KMS-11 (cell line): ENCODE measurements around the gene CDCP2.

Experiments used
- H2AFZ ChIP-seq: fragments of 200-600 bp; sonication (generic); 2 replicates; pipeline ENCODE4 v1.6.1; 2016; ENCODE audit warnings: antibody characterized with exemption, mixed run types, low read depth
- H3K27ac ChIP-seq: fragments of 200-600 bp; sonication (generic); 2 replicates; pipeline ENCODE4 v1.6.1; 2016; ENCODE audit warnings: mild to moderate bottlenecking, mixed run types
- H3K27me3 ChIP-seq: fragments of 200-600 bp; sonication (generic); 2 replicates; pipeline ENCODE4 v1.6.1; 2017; ENCODE audit warnings: mild to moderate bottlenecking, low read depth, mixed run types, moderate library complexity; ENCODE audit not compliant: insufficient read depth
- H3K36me3 ChIP-seq: fragments of 200-600 bp; sonication (generic); 2 replicates; pipeline ENCODE4 v1.6.1; 2017; ENCODE audit warnings: mild to moderate bottlenecking, mixed run types; ENCODE audit not compliant: insufficient read depth
- H3K4me1 ChIP-seq: fragments of 200-600 bp; sonication (generic); 2 replicates; pipeline ENCODE4 v1.6.1; 2016; ENCODE audit warnings: mild to moderate bottlenecking, low read depth, mixed run types; ENCODE audit not compliant: poor library complexity, severe bottlenecking
- H3K4me2 ChIP-seq: fragments of 200-600 bp; sonication (generic); 2 replicates; pipeline ENCODE4 v1.7.0; 2016; ENCODE audit warnings: mild to moderate bottlenecking, mixed run types
- H3K4me3 ChIP-seq: fragments of 200-600 bp; sonication (generic); IDR thresholded peaks from 2 replicates; pipeline ENCODE4 v1.6.1; 2017; ENCODE audit warnings: low read depth, low read length, mixed read lengths; ENCODE audit not compliant: insufficient read depth
- H3K79me2 ChIP-seq: fragments of 200-600 bp; sonication (generic); 2 replicates; pipeline ENCODE4 v1.6.1; 2016; ENCODE audit warnings: low read depth, mixed run types; ENCODE audit not compliant: insufficient read depth
- H3K9ac ChIP-seq: fragments of 200-600 bp; sonication (generic); 2 replicates; pipeline ENCODE4 v1.6.1; 2016; ENCODE audit warnings: mild to moderate bottlenecking, mixed run types
- H4K20me1 ChIP-seq: fragments of 200-600 bp; sonication (generic); 2 replicates; pipeline ENCODE4 v1.6.1; 2016; ENCODE audit warnings: mild to moderate bottlenecking, mixed run types; ENCODE audit not compliant: insufficient read depth
- TF ChIP-seq, protein P1 (sequence below): fragments of 200-600 bp; sonication (generic); conservative IDR thresholded peaks from 2 replicates; pipeline ENCODE4 v1.6.1; 2017; ENCODE audit warnings: low read depth, mild to moderate bottlenecking, antibody characterized with exemption, low read length, moderate library complexity, mixed read lengths

CDCP2 gene

DNA sequence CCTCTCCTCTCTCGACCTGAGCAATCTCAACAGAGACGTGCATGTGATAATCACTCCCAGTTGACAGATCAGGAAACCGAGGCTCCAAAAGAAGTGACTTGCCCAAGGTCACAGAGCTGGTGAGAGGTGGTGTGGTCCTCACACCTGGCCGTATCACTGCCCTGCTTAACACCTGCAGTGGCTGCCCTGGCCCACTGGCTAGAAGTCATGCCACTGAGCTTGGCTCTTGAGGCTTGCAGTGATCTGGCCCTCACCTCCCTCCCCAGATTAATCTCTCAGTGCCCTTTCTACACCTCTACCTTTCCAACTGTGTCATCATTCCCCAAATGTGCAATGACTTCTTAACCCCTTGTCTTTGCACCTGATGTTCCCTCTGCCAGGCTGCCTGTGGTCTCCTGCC lies 38.8 kb downstream of the CDCP2 start:
- Histone ChIP-seq H3K9ac (no peak overlapping the region), H4K20me1 (no peaks in the 10 kb centered on the region), H3K27me3 (no peaks in the 10 kb centered on the region), H3K79me2 (no peaks in the 10 kb centered on the region), H3K4me1 (no peaks in the 10 kb centered on the region), H3K27ac (no peak overlapping the region), H2AFZ (no peak overlapping the region), H3K4me3 (no peak overlapping the region), H3K4me2 (no peak overlapping the region), H3K36me3 (no peaks in the 10 kb centered on the region)
- TF ChIP-seq, protein P1, sequence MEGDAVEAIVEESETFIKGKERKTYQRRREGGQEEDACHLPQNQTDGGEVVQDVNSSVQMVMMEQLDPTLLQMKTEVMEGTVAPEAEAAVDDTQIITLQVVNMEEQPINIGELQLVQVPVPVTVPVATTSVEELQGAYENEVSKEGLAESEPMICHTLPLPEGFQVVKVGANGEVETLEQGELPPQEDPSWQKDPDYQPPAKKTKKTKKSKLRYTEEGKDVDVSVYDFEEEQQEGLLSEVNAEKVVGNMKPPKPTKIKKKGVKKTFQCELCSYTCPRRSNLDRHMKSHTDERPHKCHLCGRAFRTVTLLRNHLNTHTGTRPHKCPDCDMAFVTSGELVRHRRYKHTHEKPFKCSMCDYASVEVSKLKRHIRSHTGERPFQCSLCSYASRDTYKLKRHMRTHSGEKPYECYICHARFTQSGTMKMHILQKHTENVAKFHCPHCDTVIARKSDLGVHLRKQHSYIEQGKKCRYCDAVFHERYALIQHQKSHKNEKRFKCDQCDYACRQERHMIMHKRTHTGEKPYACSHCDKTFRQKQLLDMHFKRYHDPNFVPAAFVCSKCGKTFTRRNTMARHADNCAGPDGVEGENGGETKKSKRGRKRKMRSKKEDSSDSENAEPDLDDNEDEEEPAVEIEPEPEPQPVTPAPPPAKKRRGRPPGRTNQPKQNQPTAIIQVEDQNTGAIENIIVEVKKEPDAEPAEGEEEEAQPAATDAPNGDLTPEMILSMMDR: no peak

DNA sequence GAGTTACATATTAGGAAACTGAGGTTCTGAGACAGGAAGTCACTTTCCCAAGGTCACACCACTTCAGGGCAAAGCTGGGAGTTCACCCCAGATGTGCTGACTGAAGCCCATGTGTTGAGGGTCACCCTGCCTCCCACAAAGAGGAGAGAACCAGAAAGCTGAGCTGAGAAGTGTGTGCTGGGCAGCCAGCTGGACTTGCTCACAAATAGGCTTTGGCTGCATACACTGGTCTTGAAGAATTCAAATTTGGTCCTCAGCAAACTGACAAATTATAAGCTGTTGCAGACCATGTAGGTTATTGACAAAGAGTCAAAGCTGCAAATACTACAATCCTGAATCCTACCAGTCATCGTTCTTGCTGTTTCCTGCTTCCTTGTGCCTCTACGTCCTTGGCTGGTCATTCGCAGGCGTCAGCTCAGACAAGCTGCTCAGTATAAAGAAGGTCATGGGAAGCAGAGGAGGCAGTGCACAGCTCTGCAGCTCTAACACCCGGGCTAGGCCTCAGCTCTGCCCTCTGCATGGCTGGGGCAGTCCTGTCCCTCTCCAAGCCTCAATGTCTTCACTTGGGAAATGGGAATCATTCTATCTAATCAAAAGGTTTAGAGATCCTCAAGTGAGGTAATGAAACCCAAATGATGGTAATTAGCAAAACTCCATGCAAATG lies 40.0 kb downstream of the CDCP2 start:
- no peaks in the 10 kb centered on the region for H3K4me1 ChIP-seq
- no peaks in the 10 kb centered on the region for H3K27me3 ChIP-seq
- no peak overlapping the region for H2AFZ ChIP-seq
- no peak overlapping the region for H3K4me3 ChIP-seq
- no peaks in the 10 kb centered on the region for H3K79me2 ChIP-seq
- H3K4me2 ChIP-seq: no peak overlapping the region
- TF ChIP-seq, protein P1: no peak
- no peak overlapping the region for H3K27ac ChIP-seq
- no peaks in the 10 kb centered on the region for H3K36me3 ChIP-seq
- no peak overlapping the region for H3K9ac ChIP-seq
- no peaks in the 10 kb centered on the region for H4K20me1 ChIP-seq

DNA sequence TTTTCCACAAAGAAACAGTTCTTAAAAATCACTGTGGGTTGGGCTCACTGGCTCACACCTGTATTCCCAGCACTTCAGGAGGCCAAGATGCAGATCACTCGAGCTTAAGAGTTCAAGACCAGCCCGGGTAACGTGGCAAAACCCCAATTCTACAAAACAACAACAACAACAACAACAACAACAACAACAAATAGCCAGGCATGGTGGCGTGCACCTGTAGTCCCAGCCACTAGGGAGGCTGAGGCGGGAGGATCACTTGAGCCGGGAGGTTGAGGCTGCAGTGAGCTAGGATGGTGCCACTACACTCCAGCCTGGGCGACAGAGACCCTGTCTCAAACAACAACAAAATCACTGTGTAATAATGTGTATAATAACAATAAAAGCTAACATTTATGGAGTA lies 40.8 kb downstream of the CDCP2 start:
- Histone ChIP-seq H3K27ac (no peak overlapping the region), H4K20me1 (no peaks in the 10 kb centered on the region), H3K79me2 (no peaks in the 10 kb centered on the region), H3K9ac (no peak overlapping the region), H3K4me2 (no peak overlapping the region), H3K4me3 (no peak overlapping the region), H3K4me1 (no peaks in the 10 kb centered on the region), H2AFZ (no peak overlapping the region), H3K36me3 (no peaks in the 10 kb centered on the region), H3K27me3 (no peaks in the 10 kb centered on the region)
- TF ChIP-seq, protein P1: no peak

DNA sequence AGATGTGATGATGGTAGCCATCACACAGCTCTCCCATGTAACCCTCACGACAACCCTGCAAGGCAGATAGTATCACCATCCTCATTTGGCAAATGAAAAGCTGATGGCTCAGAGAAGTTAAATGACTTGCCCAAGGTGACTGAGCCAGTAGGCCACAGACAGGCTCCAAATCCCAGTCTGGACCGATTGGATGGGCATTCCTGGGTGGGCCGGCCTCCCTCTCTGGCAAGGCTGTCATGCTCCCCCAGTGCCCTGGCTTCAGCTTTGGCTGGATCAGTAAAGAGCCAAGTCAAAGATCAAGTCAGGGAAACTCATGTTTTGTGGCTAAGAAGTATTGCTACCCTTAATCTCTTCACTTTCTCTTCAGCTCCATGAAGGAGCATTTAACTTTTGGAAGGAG lies 41.2 kb downstream of the CDCP2 start:
- H3K27me3 ChIP-seq: no peaks in the 10 kb centered on the region
- no peaks in the 10 kb centered on the region for H4K20me1 ChIP-seq
- no peaks in the 10 kb centered on the region for H3K79me2 ChIP-seq
- no peak overlapping the region for H3K4me2 ChIP-seq
- no peak overlapping the region for H3K4me3 ChIP-seq
- no peaks in the 10 kb centered on the region for H3K4me1 ChIP-seq
- H3K9ac ChIP-seq: no peak overlapping the region
- H3K36me3 ChIP-seq: no peaks in the 10 kb centered on the region
- TF ChIP-seq, protein P1: no peak
- H2AFZ ChIP-seq: no peak overlapping the region
- H3K27ac ChIP-seq: no peak overlapping the region
